COR-L47 (cell line): ENCODE data around the gene UBTD1.
"Not testable (repeated sequence)": the region's sequence is repeated elsewhere in the genome, so short reads cannot be mapped to it uniquely, and the experiment has no call there.

Source experiments
- DNase-seq: peaks from one replicate; lab custom pipeline; 2025; lab: John Stamatoyannopoulos, UW

UBTD1 gene

GRCh38 chr10:97538839-97539238 lies 40.1 kb downstream of the UBTD1 start:
- DNase-seq, result no peak

GRCh38 chr10:97539523-97540200 lies 40.9 kb downstream of the UBTD1 start:
- no peak for DNase-seq

GRCh38 chr10:97540669-97541500 lies 42.2 kb downstream of the UBTD1 start:
- no peak for DNase-seq

- DNase-seq, result no peak
Measured at GRCh38 chr10:97542169-97543024, 43.7 kb downstream of the UBTD1 start.

- no peak for DNase-seq
Measured at GRCh38 chr10:97543025-97543546, 44.4 kb downstream of the UBTD1 start.

- DNase-seq, result no peak
Measured at GRCh38 chr10:97546456-97547270, 47.9 kb downstream of the UBTD1 start.

GRCh38 chr10:97547271-97547600 lies 48.5 kb downstream of the UBTD1 start:
- no peak for DNase-seq

GRCh38 chr10:97547962-97548361 lies 49.2 kb downstream of the UBTD1 start:
- no peak for DNase-seq

GRCh38 chr10:97548828-97549455 lies 50.2 kb downstream of the UBTD1 start:
- DNase-seq, result no peak

GRCh38 chr10:97549587-97550322 lies 51.0 kb downstream of the UBTD1 start:
- no peak for DNase-seq

- no peak for DNase-seq
Measured at GRCh38 chr10:97550336-97551149, 51.8 kb downstream of the UBTD1 start.

- DNase-seq, result no peak
Measured at GRCh38 chr10:97551271-97551670, 52.5 kb downstream of the UBTD1 start.

- no peak for DNase-seq
Measured at GRCh38 chr10:97553575-97554031, 54.9 kb downstream of the UBTD1 start.

GRCh38 chr10:97554336-97554735 lies 55.6 kb downstream of the UBTD1 start:
- not testable (repeated sequence) for DNase-seq

- DNase-seq, result not testable (repeated sequence)
Measured at GRCh38 chr10:97555541-97555940, 56.8 kb downstream of the UBTD1 start.

- not testable (repeated sequence) for DNase-seq
Measured at GRCh38 chr10:97560731-97561381, 62.1 kb downstream of the UBTD1 start.

GRCh38 chr10:97561386-97562077 lies 62.8 kb downstream of the UBTD1 start:
- DNase-seq, result not testable (repeated sequence)

- DNase-seq, result not testable (repeated sequence)
Measured at GRCh38 chr10:97562329-97562728, 63.6 kb downstream of the UBTD1 start.
